Measurements from ENCODE around the gene PTPRN. TPM values are rescaled to one million over a fixed set of nuclear protein-coding genes. Genes with fewer than 3 reads are reported as not detected.
"Not testable (repeated sequence)": the region's sequence is repeated elsewhere in the genome, so short reads cannot be mapped to it uniquely, and the experiment has no call there.

PTPRN gene
- 0.17 TPM in 1 of 2 replicates, not detected in the other for total RNA-seq

DNA sequence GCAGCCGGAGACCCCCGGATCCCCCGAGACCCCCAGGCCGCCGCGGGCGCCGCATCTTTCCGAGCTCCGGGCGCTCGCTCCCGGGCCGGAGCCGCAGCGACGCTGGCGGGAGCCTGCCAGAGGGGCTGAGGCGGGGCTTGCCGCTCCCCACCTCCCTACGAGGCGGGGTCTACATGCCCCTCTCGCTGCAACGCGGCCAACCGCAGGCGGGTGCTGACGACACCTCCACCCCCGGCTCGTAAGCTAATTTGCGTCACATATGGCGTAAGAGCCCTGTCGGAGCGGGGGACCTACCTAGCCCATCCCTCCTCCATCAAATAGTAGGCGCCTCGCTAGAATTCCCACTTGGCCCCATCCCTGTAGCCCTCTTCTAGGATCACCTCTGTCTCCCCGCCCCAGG lies at the start of gene PTPRN:
Gene PTPRN, minus strand, starts transcription at position 124 of the 400 bp plus-strand sequence. Its CDS starts 69 bp downstream, at position 55.
- DNase-seq, result no peak

DNA sequence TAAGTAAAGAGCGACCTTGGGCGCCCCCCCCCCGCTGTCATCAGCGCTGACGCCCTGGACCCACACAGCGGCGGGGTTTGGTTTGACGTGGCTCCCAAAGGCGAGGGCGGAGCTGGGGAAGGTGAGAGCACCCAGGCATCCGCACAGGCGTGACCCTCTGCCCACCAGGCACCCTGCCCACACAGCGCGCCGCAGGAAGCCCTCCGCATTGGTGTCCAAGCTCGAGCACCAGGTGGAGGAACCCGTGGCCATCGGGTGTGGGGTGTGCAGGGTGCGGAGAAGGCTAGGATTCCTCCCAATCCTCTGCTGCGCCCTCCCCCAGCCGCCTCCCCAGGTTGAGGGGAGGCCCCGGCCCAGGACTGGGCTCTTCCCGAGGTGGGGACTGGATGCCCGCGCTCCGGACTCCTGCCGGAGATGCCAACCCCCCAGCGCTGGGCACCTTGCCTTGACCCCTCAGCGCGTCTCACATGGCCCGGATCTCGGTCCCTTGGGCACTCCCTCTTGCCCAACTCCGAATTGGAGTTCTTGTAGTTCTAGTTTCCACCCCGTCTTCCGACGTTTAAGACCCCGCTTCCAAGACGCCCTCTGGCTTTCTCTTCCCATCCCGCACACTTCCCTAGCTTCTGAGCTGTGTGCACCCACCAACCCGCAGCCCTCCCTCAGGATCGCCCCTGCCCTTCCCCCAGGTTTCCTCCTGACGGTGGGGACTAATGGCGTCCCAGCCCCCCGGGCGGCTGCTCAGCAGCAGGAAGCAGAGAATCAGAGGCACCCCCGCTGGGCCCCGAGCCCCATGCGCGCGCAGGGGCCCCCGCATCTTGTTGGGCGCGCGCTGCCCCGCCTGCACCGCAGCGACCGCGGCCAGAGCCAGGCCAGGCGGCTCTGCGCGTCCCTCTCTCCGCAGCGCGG lies 49.2 kb upstream of the PTPRN start:
- DNase-seq, result no peak

DNA sequence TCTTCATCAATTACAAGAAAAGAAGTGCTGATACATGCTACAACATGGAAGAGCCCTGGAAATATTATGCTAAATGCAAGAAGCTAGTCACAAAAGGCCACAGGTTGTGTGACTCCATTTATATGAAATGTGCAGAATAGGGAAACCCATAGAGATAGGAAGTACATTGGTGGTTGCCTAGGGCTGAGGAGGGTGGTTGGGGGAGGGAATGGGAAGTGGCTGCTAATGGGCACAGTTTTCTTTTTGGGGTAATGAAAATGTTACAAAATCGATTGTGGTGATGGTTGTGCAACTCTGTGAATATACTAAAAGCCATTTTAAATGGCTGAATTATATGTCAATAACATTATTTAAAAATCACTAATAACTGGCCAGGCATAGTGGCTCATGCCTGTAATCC lies 47.6 kb upstream of the PTPRN start:
- DNase-seq, result no peak

DNA sequence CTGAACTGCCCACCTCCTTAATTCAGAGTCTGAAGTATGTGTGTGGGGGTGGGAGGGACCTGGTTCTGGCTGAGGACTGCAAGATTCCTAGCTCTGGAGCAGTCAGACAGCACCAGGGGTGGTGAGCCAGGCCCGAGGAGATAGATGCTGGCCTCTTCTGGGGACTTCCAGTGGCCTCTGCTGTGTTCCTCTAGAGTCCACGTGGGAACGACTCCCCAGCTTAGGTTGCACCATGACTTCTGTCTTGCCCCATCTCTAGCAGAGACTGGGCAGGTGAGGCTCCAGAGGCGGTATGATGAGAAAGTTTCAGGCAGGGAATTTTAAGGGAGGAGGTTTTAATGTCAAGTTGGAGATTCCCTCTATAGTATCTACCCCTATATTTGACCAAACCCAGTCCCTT lies 45.4 kb upstream of the PTPRN start:
- DNase-seq, result no peak

DNA sequence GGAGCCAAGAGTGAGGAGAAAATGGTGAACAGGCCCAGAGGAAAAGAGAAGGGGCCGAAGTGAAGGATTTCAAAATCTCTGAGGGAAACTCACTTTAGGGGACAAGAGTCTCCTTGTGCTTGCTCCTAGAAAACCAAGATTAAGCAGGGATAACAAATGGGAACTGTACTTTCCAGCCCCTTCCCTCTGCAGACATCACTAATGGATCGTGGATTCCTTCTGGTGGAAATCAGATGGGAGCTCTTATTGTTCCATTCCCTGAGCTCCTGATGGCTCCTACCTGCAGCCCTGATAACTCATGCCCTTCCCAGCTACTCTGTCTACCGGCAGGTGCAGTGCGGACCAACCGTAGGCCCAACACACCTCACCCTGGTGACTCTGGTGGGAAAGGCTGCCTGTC lies 43.9 kb upstream of the PTPRN start:
- DNase-seq, result no peak

DNA sequence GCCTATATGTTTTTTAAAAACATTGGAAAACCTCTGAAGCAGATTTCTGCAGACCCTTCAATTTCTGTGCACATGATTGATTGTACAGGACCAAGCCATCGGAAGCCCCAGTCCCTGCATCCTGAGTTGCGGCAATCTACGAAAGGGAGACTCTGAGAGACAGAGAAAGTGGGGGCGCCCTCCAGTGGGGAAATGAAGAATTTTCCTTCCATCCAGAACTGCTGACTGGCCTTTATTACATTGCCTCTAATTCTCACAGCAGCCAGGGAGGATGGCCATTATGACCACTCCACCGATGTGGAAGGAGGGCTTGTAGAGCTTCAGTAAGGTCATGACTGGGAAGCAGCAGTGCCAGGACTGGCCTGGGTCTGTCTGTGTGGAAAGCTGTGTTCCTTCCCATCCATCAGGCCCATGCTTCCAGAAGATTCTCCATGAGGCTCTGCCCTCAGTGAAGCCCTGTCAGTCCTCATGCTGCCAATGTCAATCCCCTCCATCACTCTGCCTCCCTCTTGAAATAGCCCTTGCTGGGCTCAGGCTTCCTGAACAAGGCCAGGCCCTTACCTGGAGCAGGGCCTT lies 43.3 kb upstream of the PTPRN start:
- peak; percentile 75 for DNase-seq

DNA sequence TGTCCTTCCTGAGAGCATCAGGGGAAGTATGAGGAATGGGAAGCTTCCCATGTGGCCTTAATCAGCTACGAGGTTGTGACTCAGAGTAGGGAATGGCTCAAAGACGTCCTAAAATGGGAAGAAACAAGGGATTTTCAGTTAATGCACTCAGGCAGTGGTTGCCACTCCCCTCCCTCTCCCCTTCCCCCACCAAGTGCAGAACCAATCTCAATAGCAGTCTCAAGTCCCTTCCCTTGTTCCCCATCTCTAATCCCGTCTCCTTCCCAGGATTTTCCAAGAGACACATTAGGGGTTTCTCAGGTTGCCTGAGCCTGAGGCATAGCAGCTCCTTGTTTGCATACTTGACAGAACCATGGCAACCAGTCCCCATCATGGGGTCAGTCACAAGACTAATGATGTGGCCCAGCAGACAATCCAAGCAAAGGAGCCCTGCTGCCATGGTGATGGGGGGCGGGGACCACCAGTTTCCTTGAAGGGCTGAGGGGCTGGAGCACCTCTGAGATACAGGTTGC lies 41.6 kb upstream of the PTPRN start:
- DNase-seq, result no peak

DNA sequence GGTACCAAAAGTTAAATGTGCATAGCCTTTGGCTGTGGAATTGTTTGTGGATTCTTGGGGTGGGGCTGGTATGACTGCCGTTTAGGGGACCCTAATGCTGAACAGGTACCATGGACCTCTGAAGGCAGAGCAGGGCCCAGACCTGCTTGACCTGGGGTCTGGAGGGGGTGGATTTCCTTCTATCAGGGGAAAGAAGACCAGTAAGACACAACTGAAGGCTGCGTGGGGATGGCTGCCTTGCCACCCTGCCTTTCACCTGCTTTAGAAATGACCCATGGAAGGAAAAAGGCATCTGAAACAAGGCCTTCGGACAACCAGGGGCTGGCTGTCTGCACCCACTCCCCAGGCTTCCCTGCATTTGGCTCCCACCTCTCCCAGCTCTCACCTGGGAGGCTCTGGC lies 41.0 kb upstream of the PTPRN start:
- no peak for DNase-seq

DNA sequence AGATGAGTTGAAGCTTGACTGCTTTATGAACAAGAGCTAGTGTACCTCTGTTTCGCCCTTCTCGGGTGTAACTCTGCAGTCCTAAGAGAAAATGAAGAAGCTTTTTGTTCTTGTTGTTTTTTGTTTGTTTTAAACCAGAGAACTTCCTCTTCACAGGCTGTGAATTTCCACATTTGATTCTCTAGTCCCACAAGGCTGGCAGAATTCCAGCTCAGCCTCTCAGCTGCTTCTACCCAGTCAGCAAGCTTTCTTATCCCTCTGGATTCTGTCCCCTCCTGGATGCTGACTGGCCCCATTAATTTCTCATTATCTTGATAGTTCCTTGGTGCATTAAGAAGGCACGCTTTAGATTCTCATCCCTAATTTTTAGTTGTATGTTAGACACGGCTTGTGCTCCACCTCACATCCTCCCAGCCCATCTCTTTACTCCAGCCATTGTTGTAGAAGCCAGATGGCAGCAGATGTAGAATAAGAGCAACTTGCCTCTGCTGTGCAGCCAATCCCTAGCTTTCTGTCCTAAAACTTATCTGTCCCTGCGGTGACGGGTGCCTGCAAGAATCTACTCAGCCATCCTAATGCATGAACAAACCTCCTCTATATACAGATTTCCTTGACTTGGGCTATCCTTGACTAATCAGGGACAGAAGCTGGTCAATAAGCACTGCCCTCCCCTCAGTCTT lies 35.7 kb upstream of the PTPRN start:
- DNase-seq, result peak; percentile 56

DNA sequence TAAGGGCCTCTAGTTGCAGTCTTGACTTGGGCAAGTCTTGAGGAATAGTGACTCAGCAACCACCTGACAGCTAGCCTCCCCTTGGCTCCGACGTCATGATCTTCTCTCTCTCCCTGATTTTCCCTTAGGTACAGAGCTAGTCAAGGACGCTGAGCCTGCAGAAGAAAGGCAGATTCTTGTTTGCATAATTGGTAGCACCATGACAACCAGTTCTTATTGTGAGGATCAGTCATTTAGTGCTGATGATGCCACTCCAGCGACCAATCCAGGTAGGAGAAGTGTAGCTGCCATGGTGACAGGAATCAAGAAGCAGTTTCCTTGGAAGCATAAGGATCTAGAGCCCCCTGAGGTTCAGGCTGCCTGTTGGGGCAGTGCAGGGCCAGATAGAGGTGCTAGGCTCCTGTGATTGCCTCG lies 26.2 kb upstream of the PTPRN start:
- DNase-seq, result no peak

DNA sequence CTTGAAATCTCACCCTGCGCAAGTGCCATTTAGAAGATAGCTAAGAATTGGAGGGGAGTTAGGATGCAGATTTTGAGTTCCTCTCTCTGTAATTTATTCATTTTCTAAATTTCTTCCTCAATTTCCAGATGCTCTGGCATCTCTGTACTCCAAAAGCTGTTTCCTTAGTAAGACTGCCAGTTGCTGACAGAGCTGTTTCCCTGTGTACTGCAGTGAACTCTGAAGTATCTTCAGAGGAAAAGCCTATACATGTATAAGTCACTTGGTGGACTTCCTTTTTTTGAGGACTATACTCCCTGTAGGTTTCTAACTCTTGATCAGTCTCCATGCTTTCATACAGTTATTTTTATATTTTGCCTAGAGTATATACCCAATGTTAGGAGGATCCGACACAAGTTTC lies 24.9 kb upstream of the PTPRN start:
- no peak for DNase-seq

DNA sequence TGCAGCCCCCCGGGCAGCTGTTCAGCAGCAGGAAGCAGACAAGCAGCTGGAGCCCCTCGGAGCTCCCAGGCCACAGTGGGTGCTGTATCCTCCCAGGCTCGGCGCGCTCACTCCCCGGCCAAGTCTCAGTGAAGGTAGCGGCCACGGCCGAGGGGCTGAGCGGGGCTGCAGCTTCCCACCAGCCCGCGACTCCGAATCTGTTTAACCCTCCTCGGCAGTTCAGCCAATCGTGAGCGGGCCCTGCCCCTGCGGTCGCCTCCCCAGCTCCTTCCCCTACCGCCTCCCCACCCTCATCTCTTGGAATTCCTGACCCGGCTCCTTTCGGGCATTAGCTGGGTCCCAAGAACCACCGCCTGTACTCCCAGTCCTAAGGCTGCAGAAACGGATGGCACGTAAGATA lies 23.3 kb upstream of the PTPRN start, which contains the start of gene RESP18:
Gene RESP18, minus strand, starts transcription at position 203 of the 400 bp plus-strand sequence.
- no peak for DNase-seq

DNA sequence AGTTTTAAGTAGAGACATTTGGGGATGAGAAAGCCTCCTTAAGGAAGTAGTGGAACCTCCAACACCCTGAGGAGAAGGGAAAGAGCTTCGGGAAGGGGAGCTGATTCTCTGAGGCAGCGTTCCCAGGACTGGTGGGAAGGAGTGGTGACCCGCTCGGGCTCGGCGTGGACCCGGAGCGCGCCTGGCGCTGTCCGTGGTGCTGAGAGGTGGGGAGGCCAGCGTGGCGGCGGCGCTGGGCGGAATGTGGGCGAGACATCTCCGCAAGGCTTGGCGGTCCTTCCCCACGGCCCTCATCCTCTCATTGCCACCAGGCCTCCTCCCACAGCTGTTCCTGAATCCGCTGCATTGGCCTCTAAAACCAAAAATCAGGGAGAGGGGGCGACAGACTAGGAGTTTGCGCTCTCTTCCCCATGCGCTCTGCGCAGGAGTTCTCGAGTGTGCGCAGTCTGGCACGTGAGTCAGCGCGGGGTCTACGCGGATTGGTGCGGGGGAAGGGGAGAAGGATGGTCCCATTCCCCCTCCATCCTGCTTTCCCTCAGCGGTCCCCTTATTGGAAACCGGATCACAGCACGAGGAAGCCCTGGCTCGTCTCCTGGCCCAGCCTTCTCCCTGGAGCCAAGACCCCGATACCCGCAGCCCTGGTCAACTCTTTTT lies 22.5 kb upstream of the PTPRN start:
- peak; percentile 48 for DNase-seq

DNA sequence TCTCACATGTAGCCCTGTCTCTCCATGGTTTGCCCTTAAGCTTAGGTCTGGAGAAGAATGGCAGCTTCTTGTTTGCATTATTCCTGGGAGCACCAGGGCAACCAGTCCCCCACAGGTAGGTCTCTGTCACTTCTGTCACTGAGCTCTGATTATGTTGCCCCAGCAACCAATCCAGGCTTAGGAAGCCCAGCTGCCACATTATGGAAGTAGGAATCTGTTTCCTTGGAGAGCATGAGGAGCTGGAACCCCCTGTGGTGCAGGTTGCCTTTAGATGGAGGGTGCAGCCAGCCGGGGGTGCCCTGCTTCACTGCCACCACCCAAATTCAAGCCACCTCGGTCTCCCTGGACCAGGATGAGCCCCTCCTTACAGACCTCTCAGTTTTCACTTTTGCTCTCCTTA lies 18.5 kb upstream of the PTPRN start:
- DNase-seq, result no peak

DNA sequence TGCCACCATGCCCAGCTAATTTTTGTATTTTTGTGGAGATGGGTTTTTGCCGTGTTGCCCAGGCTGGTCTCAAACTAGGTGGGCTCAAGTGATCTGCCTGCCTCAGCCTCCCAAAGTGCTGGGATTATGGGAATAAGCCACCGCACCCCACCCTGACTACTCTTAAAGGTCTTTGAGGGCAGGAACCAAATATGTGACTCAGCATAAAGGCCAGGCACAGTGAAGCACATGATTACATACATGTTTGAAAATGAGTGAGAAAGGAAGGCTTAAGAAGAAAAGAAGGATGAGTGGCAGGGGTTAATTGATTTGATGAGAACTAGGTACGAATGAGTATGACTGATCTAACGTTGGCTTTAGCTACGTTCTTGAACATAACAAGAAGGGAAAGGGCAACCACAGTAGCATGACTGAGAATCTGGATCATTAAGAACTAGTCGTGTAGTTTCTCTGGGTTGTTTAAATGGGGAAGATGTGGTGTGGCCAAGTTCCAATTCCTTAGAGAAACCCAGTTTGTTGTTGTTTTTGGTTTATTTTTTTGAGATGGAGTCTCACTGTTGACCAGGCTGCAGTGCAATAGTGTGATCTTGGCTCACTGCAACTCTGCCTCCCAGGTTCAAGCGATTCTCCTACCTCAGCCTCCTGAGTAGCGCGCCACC lies 16.6 kb upstream of the PTPRN start:
- no peak for DNase-seq

DNA sequence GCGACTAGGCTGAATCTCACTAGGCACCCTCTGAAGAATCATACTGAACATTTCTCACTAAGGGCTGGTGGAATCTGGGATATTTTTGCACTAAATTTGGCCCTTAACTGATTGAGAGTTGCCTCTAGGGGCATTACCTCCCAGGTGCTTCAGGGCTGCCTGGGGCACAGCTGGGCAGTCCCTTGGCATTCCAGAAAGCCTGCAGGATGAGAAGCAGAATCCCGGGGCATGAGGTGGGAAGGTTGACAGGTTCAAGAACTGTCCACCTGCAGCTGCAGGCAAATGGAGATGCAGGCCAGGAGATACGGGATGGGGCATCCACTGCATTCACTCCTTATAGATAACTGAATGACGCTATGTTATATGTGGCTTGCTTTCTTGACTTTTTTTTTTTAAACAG lies 15.9 kb upstream of the PTPRN start:
- no peak for DNase-seq

DNA sequence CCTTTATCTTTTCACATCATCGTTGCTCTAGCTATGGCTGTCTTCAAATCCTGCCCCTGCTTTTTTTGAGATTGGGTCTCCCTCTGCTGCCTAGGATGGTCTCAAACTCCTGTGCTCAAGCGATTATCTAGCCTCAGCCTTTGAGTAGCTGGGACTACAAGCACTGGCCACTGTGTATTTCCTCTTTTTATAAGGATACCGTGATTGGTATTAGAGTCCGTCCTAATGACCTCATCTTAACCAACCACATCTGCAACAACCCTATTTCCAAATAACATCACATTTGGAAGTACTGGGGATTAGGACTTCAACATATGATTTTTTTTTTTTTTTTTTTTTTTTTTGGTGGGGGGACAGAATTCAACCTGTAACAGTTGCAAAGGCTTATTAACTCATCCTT lies 14.2 kb upstream of the PTPRN start:
- DNase-seq, result no peak

DNA sequence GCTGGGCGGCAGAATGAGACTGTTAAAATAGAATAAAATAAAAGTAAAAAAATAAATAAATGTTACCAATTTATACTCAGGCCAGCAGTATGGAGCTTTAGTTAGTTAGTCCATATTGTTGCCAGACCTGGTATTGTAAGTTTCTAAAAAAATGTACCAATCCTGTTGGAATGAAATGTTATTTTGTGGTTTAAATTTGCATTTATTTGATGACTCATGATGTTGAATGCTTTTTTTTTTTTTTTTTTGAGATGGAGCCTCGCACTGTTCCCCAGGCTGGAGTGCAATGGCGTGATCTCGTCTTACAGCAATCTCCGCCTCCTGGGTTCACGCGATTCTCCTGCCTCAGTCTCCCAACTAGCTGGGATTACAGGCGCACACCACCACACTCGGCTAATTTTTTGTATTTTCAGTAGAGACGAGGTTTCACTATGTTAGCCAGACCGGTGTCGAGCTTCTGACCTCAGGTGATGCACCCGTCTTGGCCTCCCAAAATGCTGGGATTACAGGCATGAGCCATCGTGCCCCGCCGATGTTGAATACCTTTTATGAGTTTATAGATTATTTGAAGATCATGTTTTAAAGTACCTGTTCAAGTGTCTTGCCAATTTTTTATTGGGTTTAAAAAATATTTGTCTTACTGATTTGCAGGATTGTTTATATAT lies 5.7 kb upstream of the PTPRN start:
- no peak for DNase-seq

DNA sequence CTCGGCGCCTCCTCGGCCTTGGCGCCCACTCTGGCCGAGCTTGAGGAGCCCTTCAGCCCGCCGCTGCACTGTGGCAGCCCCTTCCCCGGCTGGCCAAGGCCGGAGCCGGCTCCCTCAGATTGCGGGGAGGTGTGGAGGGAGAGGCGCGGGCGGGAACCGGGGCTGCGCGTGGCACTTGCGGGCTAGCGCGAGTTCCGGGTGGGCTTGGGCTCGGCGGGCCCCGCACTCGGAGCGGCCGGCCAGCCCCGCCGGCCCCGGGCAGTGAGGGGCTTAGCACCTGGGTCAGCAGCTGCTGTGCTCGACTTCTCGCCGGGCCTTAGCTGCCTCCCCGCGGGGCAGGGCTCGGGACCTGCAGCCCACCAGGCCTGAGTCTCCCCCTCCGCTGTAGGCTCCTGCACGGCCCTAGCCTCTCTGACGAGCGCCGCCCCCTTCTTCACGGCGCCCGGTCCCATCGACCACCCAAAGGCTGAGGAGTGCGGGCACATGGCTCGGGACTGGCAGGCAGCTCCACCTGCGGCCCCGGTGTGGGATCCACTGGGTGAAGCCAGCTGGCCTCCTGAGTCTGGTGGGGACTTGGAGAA lies 3.6 kb upstream of the PTPRN start:
- DNase-seq, result not testable (repeated sequence)

DNA sequence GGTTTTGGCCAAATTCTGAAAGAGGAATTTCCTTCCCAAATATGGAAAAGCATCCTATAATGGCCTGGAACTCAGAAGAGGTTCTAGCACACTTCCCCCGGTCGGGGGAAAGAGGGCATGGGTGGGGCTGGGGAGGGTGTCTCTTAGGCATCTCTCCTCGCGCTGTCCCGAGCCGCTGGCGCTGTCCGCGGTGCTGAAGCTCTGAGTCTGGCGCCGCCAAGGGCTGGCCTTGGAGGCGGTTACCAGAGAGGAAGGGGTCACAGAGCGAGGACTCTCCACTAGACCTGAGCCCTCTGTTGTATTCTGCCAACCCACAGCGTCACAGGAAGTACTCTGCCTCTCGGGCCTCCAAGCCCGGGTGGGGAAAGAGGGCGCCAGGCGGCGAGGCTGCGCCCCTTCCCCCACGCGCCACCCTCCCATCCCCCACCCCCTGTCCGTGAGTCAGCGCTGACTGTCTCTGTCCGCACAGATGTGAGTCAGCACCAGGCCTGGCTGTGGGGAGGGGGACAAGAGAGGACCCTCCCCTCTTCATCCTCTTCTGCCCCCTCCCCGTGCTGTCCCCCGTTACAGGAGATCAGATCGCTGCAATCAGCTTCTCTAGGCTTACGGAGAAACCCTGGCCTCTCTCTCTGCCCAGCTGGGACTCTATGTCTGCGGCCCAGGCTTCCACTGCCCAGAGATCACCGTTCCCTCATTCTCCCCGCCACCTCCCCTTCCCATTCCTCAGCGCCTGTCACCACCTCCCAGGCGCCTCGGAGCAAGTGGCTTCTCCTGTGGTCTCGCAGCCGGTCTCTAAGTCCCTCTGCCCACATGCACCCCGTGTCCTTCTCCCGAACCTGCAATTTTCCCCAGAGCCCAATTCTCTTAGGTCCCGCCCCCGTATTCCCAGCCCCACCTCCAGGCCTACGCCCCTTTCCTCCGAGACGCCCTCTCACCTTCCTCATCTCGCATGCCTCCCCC lies 779 bp downstream of the PTPRN start:
- DNase-seq, result peak; percentile 73
